DOHH2 (cell line): Measurements from ENCODE around the gene BIRC7.

Experiments
- H3F3A ChIP-seq: fragments of 200-600 bp; sonication (generic), shearing (Covaris generic); 2 replicates; pipeline ENCODE4 v1.6.0; 2016; ENCODE audit warnings: antibody characterized with exemption, mild to moderate bottlenecking; ENCODE audit not compliant: control insufficient read depth, insufficient read depth
- H3K27ac ChIP-seq: fragments of 200-600 bp; sonication (generic); 2 replicates; pipeline ENCODE4 v1.5.1; 2014; ENCODE audit warnings: low read depth, mild to moderate bottlenecking, low read length, moderate library complexity
- H3K27me3 ChIP-seq: fragments of 200-600 bp; sonication (generic); 2 replicates; pipeline ENCODE4 v1.6.1; 2014; ENCODE audit warnings: mild to moderate bottlenecking, low read length, mixed read lengths; ENCODE audit not compliant: control insufficient read depth
- H3K36me3 ChIP-seq: fragments of 200-600 bp; sonication (generic); 2 replicates; pipeline ENCODE4 v1.6.1; 2014; ENCODE audit warnings: mild to moderate bottlenecking, low read length, moderate library complexity, mixed read lengths; ENCODE audit not compliant: control insufficient read depth
- H3K4me1 ChIP-seq: fragments of 200-600 bp; sonication (generic); 2 replicates; pipeline ENCODE4 v1.6.1; 2014; ENCODE audit warnings: mild to moderate bottlenecking, low read length, mixed read lengths; ENCODE audit not compliant: control insufficient read depth
- H3K4me2 ChIP-seq: fragments of 200-600 bp; sonication (generic); 2 replicates; pipeline ENCODE4 v1.6.0; 2014; ENCODE audit warnings: mild to moderate bottlenecking, low read length, moderate library complexity
- H3K4me3 ChIP-seq: fragments of 200-600 bp; sonication (generic); 2 replicates; pipeline ENCODE4 v1.5.1; 2014; ENCODE audit warnings: mild to moderate bottlenecking, low read length, mixed read lengths
- H3K79me2 ChIP-seq: fragments of 200-600 bp; sonication (generic); 2 replicates; pipeline ENCODE4 v1.6.1; 2014; ENCODE audit warnings: mild to moderate bottlenecking, low read length, mixed read lengths; ENCODE audit not compliant: control insufficient read depth
- H3K9me2 ChIP-seq: fragments of 200-600 bp; sonication (generic); replicated peaks from 2 replicates; pipeline ENCODE4 v1.6.1; 2014; ENCODE audit warnings: mild to moderate bottlenecking, low read length, mixed read lengths; ENCODE audit not compliant: control insufficient read depth
- H3K9me3 ChIP-seq: fragments of 200-600 bp; sonication (generic); 2 replicates; pipeline ENCODE4 v1.6.1; 2014; ENCODE audit warnings: antibody characterized with exemption, low read length, mixed read lengths; ENCODE audit not compliant: control insufficient read depth, insufficient read depth
- H4K20me1 ChIP-seq: fragments of 200-600 bp; sonication (generic); 2 replicates; pipeline ENCODE4 v1.6.0; 2014; ENCODE audit warnings: low read depth, mild to moderate bottlenecking, antibody characterized with exemption, low read length, moderate library complexity; ENCODE audit not compliant: control insufficient read depth, insufficient read depth
- CTCF ChIP-seq: fragments of 200-600 bp; sonication (generic); IDR thresholded peaks from one replicate; pipeline ENCODE4 v1.5.1; 2014; ENCODE audit warnings: antibody characterized with exemption, mild to moderate bottlenecking, low read depth, low read length; ENCODE audit not compliant: poor library complexity, severe bottlenecking
- EZH2phosphoT487 ChIP-seq: fragments of 200-600 bp; sonication (generic); IDR thresholded peaks from 2 replicates; pipeline ENCODE4 v1.6.1; 2017; ENCODE audit warnings: borderline replicate concordance, mild to moderate bottlenecking, antibody characterized with exemption, low read length, moderate library complexity, mixed read lengths

The BIRC7 gene

GRCh38 chr20:63267691-63268090 lies 32.0 kb downstream of the BIRC7 start:
- no peaks in the 10 kb centered on the region for H4K20me1 ChIP-seq
- H3K27ac ChIP-seq, result no peak overlapping the region
- H3K4me2 ChIP-seq, result no peak overlapping the region
- peaks cover 1% of the 10 kb centered on the region for H3K79me2 ChIP-seq
- no peaks in the 10 kb centered on the region for H3K36me3 ChIP-seq
- H3K4me1 ChIP-seq, result peaks cover 5% of the 10 kb centered on the region
- H3K9me3 ChIP-seq, result no peaks in the 10 kb centered on the region
- H3F3A ChIP-seq, result no peaks in the 10 kb centered on the region
- no peaks in the 10 kb centered on the region; the same call in 1 of the 2 replicates for H3K27me3 ChIP-seq
- TF ChIP-seq CTCF, result no peak
- no peak for TF ChIP-seq EZH2phosphoT487
- no peaks in the 10 kb centered on the region for H3K9me2 ChIP-seq
- H3K4me3 ChIP-seq, result no peak overlapping the region

- Histone ChIP-seq H3K4me2 (no peak overlapping the region), H3K4me3 (no peak overlapping the region), H3K9me2 (no peaks in the 10 kb centered on the region), H3K4me1 (peaks cover 5% of the 10 kb centered on the region), H3K27ac (no peak overlapping the region), H4K20me1 (no peaks in the 10 kb centered on the region), H3F3A (no peaks in the 10 kb centered on the region), H3K79me2 (peaks cover 7% of the 10 kb centered on the region), H3K27me3 (no peaks in the 10 kb centered on the region; the same call in 1 of the 2 replicates), H3K9me3 (no peaks in the 10 kb centered on the region), H3K36me3 (no peaks in the 10 kb centered on the region)
- TF ChIP-seq CTCF (no peak), EZH2phosphoT487 (no peak)
Measured at GRCh38 chr20:63268256-63268655, 32.6 kb downstream of the BIRC7 start.

- no peak overlapping the region for H3K4me3 ChIP-seq
- peaks cover 13% of the 10 kb centered on the region for H3K79me2 ChIP-seq
- no peaks in the 10 kb centered on the region for H3K9me3 ChIP-seq
- peaks cover 4% of the 10 kb centered on the region; the same call in 1 of the 2 replicates for H4K20me1 ChIP-seq
- no peak overlapping the region for H3K27ac ChIP-seq
- TF ChIP-seq CTCF, result no peak
- no peak for TF ChIP-seq EZH2phosphoT487
- peaks cover 10% of the 10 kb centered on the region for H3K4me1 ChIP-seq
- no peaks in the 10 kb centered on the region for H3K36me3 ChIP-seq
- no peak overlapping the region for H3K4me2 ChIP-seq
- no peaks in the 10 kb centered on the region for H3K9me2 ChIP-seq
- H3K27me3 ChIP-seq, result no peaks in the 10 kb centered on the region; the same call in 1 of the 2 replicates
- no peaks in the 10 kb centered on the region for H3F3A ChIP-seq
Measured at GRCh38 chr20:63268671-63269439, 33.1 kb downstream of the BIRC7 start.
